ENCODE data around the gene TNFRSF1A. TPM values are rescaled to one million over a fixed set of nuclear protein-coding genes. Genes with fewer than 3 reads are reported as not detected.
"Not testable (repeated sequence)": the region's sequence is repeated elsewhere in the genome, so short reads cannot be mapped to it uniquely, and the experiment has no call there.

TNFRSF1A gene
- total RNA-seq, 1 experiment from 2014 or later = 82.4 TPM

GRCh38 chr12:6302621-6303020 lies 39.3 kb downstream of the TNFRSF1A start:
- DNase-seq (ENCODE audit: low read depth, low spot score) = no peak
- in situ Hi-C loops (cut with HindIII; ENCODE audit: low pct_unique_long_range_greater_than_20kb, low sequenced_read_pairs) = no loop called here

GRCh38 chr12:6301721-6302120 lies 40.2 kb downstream of the TNFRSF1A start:
- in situ Hi-C loops (cut with HindIII; ENCODE audit: low pct_unique_long_range_greater_than_20kb, low sequenced_read_pairs) = no loop called here
- DNase-seq (ENCODE audit: low read depth, low spot score) = peak; percentile 37

- no peak for DNase-seq (ENCODE audit: low read depth, low spot score)
- in situ Hi-C loops (cut with HindIII; ENCODE audit: low pct_unique_long_range_greater_than_20kb, low sequenced_read_pairs) = no loop called here
These were observed 44.7 kb downstream of the TNFRSF1A start for GRCh38 chr12:6297170-6297569.

GRCh38 chr12:6295094-6295811 lies 46.6 kb downstream of the TNFRSF1A start:
- peak; percentile 66 for DNase-seq (ENCODE audit: low read depth, low spot score)
- in situ Hi-C loops (cut with HindIII; ENCODE audit: low pct_unique_long_range_greater_than_20kb, low sequenced_read_pairs) = no loop called here

GRCh38 chr12:6294156-6295093 lies 47.5 kb downstream of the TNFRSF1A start:
- in situ Hi-C loops (cut with HindIII; ENCODE audit: low pct_unique_long_range_greater_than_20kb, low sequenced_read_pairs) = no loop called here

GRCh38 chr12:6292606-6293005 lies 49.3 kb downstream of the TNFRSF1A start:
- in situ Hi-C loops (cut with HindIII; ENCODE audit: low pct_unique_long_range_greater_than_20kb, low sequenced_read_pairs) = no loop called here
- no peak for DNase-seq (ENCODE audit: low read depth, low spot score)

More at GRCh38 chr12:6294156-6295093, 47.5 kb downstream of the TNFRSF1A start:
- DNase-seq (ENCODE audit: low read depth, low spot score) = peak; percentile 18

GRCh38 chr12:6289906-6290305 lies 52.0 kb downstream of the TNFRSF1A start:
- DNase-seq (ENCODE audit: low read depth, low spot score); in situ Hi-C loops (cut with HindIII; ENCODE audit: low pct_unique_long_range_greater_than_20kb, low sequenced_read_pairs): not testable (repeated sequence)

GRCh38 chr12:6289081-6289480 lies 52.8 kb downstream of the TNFRSF1A start:
- DNase-seq (ENCODE audit: low read depth, low spot score); in situ Hi-C loops (cut with HindIII; ENCODE audit: low pct_unique_long_range_greater_than_20kb, low sequenced_read_pairs): not testable (repeated sequence)

- in situ Hi-C loops (cut with HindIII; ENCODE audit: low pct_unique_long_range_greater_than_20kb, low sequenced_read_pairs) = no loop called here
- no peak for DNase-seq (ENCODE audit: low read depth, low spot score)
These were observed 53.6 kb downstream of the TNFRSF1A start for GRCh38 chr12:6288235-6288634.

GRCh38 chr12:6285532-6286306 lies 56.2 kb downstream of the TNFRSF1A start:
- no peak for DNase-seq (ENCODE audit: low read depth, low spot score)
- in situ Hi-C loops (cut with HindIII; ENCODE audit: low pct_unique_long_range_greater_than_20kb, low sequenced_read_pairs) = no loop called here

- DNase-seq (ENCODE audit: low read depth, low spot score) = peak; percentile 82
- in situ Hi-C loops (cut with HindIII; ENCODE audit: low pct_unique_long_range_greater_than_20kb, low sequenced_read_pairs) = no loop called here
These were observed 56.8 kb downstream of the TNFRSF1A start for GRCh38 chr12:6285063-6285477.

- DNase-seq (ENCODE audit: low read depth, low spot score) = no peak
- in situ Hi-C loops (cut with HindIII; ENCODE audit: low pct_unique_long_range_greater_than_20kb, low sequenced_read_pairs) = no loop called here
These were observed 57.6 kb downstream of the TNFRSF1A start for GRCh38 chr12:6284273-6284672.

- DNase-seq (ENCODE audit: low read depth, low spot score) = peak; percentile 25
- in situ Hi-C loops (cut with HindIII; ENCODE audit: low pct_unique_long_range_greater_than_20kb, low sequenced_read_pairs) = no loop called here
These were observed 59.4 kb downstream of the TNFRSF1A start for GRCh38 chr12:6282453-6282840.

GRCh38 chr12:6281081-6281809 lies 60.6 kb downstream of the TNFRSF1A start:
- DNase-seq (ENCODE audit: low read depth, low spot score) = no peak
- in situ Hi-C loops (cut with HindIII; ENCODE audit: low pct_unique_long_range_greater_than_20kb, low sequenced_read_pairs) = no loop called here

GRCh38 chr12:6280672-6281071 lies 61.2 kb downstream of the TNFRSF1A start:
- in situ Hi-C loops (cut with HindIII; ENCODE audit: low pct_unique_long_range_greater_than_20kb, low sequenced_read_pairs) = no loop called here
- DNase-seq (ENCODE audit: low read depth, low spot score) = no peak

GRCh38 chr12:6280053-6280469 lies 61.8 kb downstream of the TNFRSF1A start:
- in situ Hi-C loops (cut with HindIII; ENCODE audit: low pct_unique_long_range_greater_than_20kb, low sequenced_read_pairs) = no loop called here
- peak; percentile 40 for DNase-seq (ENCODE audit: low read depth, low spot score)

- in situ Hi-C loops (cut with HindIII; ENCODE audit: low pct_unique_long_range_greater_than_20kb, low sequenced_read_pairs) = no loop called here
- no peak for DNase-seq (ENCODE audit: low read depth, low spot score)
These were observed 62.2 kb downstream of the TNFRSF1A start for GRCh38 chr12:6279631-6280030.
